HuH-7 (cell line): Measurements from ENCODE around the gene FGGY.

Experiments used
- DNase-seq: peaks from one replicate; pipeline ENCODE4 v3.0.0; 2011; ENCODE audit warnings: low spot score

The FGGY gene

GRCh38 chr1:59388191-59388590 lies 91.3 kb downstream of the FGGY start:
- no peak for DNase-seq

GRCh38 chr1:59389847-59390246 lies 93.0 kb downstream of the FGGY start:
- DNase-seq: no peak

GRCh38 chr1:59390307-59390706 lies 93.4 kb downstream of the FGGY start:
- DNase-seq: no peak

GRCh38 chr1:59391212-59392179 lies 94.6 kb downstream of the FGGY start:
- DNase-seq: no peak

- no peak for DNase-seq
Observed at GRCh38 chr1:59393211-59394180, 96.6 kb downstream of the FGGY start.

- no peak for DNase-seq
Observed at GRCh38 chr1:59394706-59395425, 98.0 kb downstream of the FGGY start.

GRCh38 chr1:59396387-59396786 lies 99.5 kb downstream of the FGGY start:
- no peak for DNase-seq

GRCh38 chr1:59397139-59397858 lies 100.4 kb downstream of the FGGY start:
- DNase-seq: no peak

- DNase-seq: no peak
Observed at GRCh38 chr1:59399642-59400041, 102.7 kb downstream of the FGGY start.

- no peak for DNase-seq
Observed at GRCh38 chr1:59401581-59401980, 104.7 kb downstream of the FGGY start.

GRCh38 chr1:59404796-59405195 lies 107.9 kb downstream of the FGGY start:
- DNase-seq: no peak

GRCh38 chr1:59406437-59407164 lies 109.7 kb downstream of the FGGY start:
- no peak for DNase-seq

- DNase-seq: no peak
Observed at GRCh38 chr1:59408608-59409240, 111.8 kb downstream of the FGGY start.

- no peak for DNase-seq
Observed at GRCh38 chr1:59409549-59409948, 112.7 kb downstream of the FGGY start.

- no peak for DNase-seq
Observed at GRCh38 chr1:59409986-59410385, 113.1 kb downstream of the FGGY start.

- no peak for DNase-seq
Observed at GRCh38 chr1:59410457-59410856, 113.6 kb downstream of the FGGY start.

- DNase-seq: no peak
Observed at GRCh38 chr1:59411147-59411546, 114.3 kb downstream of the FGGY start.

- DNase-seq: no peak
Observed at GRCh38 chr1:59412718-59413326, 115.9 kb downstream of the FGGY start.

- DNase-seq: no peak
Observed at GRCh38 chr1:59413327-59413720, 116.4 kb downstream of the FGGY start.
